HEK293 (cell line): ENCODE results near the gene ZHX3.

ENCODE experiments used
- CTCF ChIA-PET: fragments of 350-600 bp; formaldehyde crosslinking; extraction: SDS; loops from one replicate; lab custom pipeline; 2021; ENCODE audit warnings: antibody characterized with exemption; lab: Yijun Ruan, JAX
- POLR2A ChIA-PET: fragments of 300-600 bp; formaldehyde crosslinking; extraction: SDS; loops from one replicate; lab custom pipeline; 2020; ENCODE audit warnings: antibody characterized with exemption, inconsistent platforms; lab: Yijun Ruan, JAX
- H3K27ac ChIP-seq: fragments of 200-500 bp; sonication (Bioruptor generic); 2 replicates; pipeline ENCODE4 v1.5.1; 2014; ENCODE audit warnings: low read depth, low read length, control low read depth, inconsistent platforms; ENCODE audit errors: extremely low read depth
- H3K36me3 ChIP-seq, 2 experiments: fragments of 200-500 bp in 1 of 2; sonication (Bioruptor generic) in 1 of 2; 1 replicate in 1 of 2; 2 replicates in 1 of 2; pipeline ENCODE4 v1.5.1; 2014 to 2017; ENCODE audit warnings: inconsistent platforms in 2 of 2, low read length in 2 of 2; ENCODE audit not compliant: control insufficient read depth in 2 of 2, insufficient read depth in 1 of 2
- H3K4me1 ChIP-seq: fragments of 200-500 bp; sonication (Bioruptor generic); 2 replicates; pipeline ENCODE4 v1.5.1; 2014; ENCODE audit warnings: mild to moderate bottlenecking, low read length, inconsistent platforms; ENCODE audit not compliant: control insufficient read depth, insufficient read depth
- H3K4me3 ChIP-seq: 2 replicates; pipeline ENCODE4 v1.5.1; 2011; ENCODE audit warnings: low read depth, mild to moderate bottlenecking, control low read depth, low read length, moderate library complexity
- H3K9me3 ChIP-seq: fragments of 200-500 bp; sonication (Bioruptor generic); 2 replicates; pipeline ENCODE4 v1.5.1; 2014; ENCODE audit warnings: low read depth, low read length, inconsistent platforms; ENCODE audit not compliant: control insufficient read depth, insufficient read depth
- MZF1 ChIP-seq: fragments of 450-650 bp; formaldehyde crosslinking; IDR thresholded peaks from 2 replicates; pipeline ENCODE4 v1.5.1; 2017; ENCODE audit warnings: missing biosample characterization, missing genetic modification characterization, borderline replicate concordance
- PRDM1 ChIP-seq: fragments of 450-650 bp; formaldehyde crosslinking; IDR thresholded peaks from 2 replicates; pipeline ENCODE4; 2016; ENCODE audit warnings: missing biosample characterization, missing genetic modification characterization
- SALL2 ChIP-seq: fragments of 450-650 bp; formaldehyde crosslinking; IDR thresholded peaks from 2 replicates; pipeline ENCODE4 v1.5.0; 2017; ENCODE audit warnings: missing biosample characterization, mild to moderate bottlenecking, missing genetic modification characterization, borderline replicate concordance
- WT1 ChIP-seq: fragments of 450-650 bp; formaldehyde crosslinking; IDR thresholded peaks from 2 replicates; pipeline ENCODE4 v1.5.1; 2016; ENCODE audit warnings: missing biosample characterization, missing genetic modification characterization
- ZBTB7A ChIP-seq: fragments of 450-650 bp; formaldehyde crosslinking; IDR thresholded peaks from 2 replicates; pipeline ENCODE4 v1.5.1; 2016; ENCODE audit warnings: low read depth, missing biosample characterization, missing genetic modification characterization
- ZFP37 ChIP-seq: fragments of 450-650 bp; formaldehyde crosslinking; IDR thresholded peaks from 2 replicates; pipeline ENCODE4 v1.5.1; 2016; ENCODE audit warnings: missing biosample characterization, missing genetic modification characterization
- ZIC2 ChIP-seq: fragments of 450-650 bp; formaldehyde crosslinking; IDR thresholded peaks from 2 replicates; pipeline ENCODE4 v1.5.1; 2016; ENCODE audit warnings: missing biosample characterization, missing genetic modification characterization
- ZNF138 ChIP-seq: fragments of 450-650 bp; formaldehyde crosslinking; IDR thresholded peaks from 2 replicates; pipeline ENCODE4 v1.5.1; 2016; ENCODE audit warnings: missing biosample characterization, missing genetic modification characterization, borderline replicate concordance
- ZNF155 ChIP-seq: fragments of 450-650 bp; formaldehyde crosslinking; IDR thresholded peaks from 2 replicates; pipeline ENCODE4 v1.5.1; 2016; ENCODE audit warnings: missing biosample characterization, missing genetic modification characterization
- ZNF174 ChIP-seq: fragments of 450-650 bp; formaldehyde crosslinking; IDR thresholded peaks from 2 replicates; pipeline ENCODE4 v1.5.0; 2017; ENCODE audit warnings: missing biosample characterization, mild to moderate bottlenecking, missing genetic modification characterization
- ZNF221 ChIP-seq: fragments of 450-650 bp; formaldehyde crosslinking; IDR thresholded peaks from 2 replicates; pipeline ENCODE4 v1.5.1; 2017; ENCODE audit warnings: missing biosample characterization, missing genetic modification characterization, borderline replicate concordance
- ZNF391 ChIP-seq: fragments of 450-650 bp; formaldehyde crosslinking; IDR thresholded peaks from 2 replicates; pipeline ENCODE4 v1.5.1; 2016; ENCODE audit warnings: low read depth, missing biosample characterization, missing genetic modification characterization, borderline replicate concordance
- ZNF510 ChIP-seq: fragments of 450-650 bp; formaldehyde crosslinking; IDR thresholded peaks from 2 replicates; pipeline ENCODE4 v1.5.1; 2018; ENCODE audit warnings: mild to moderate bottlenecking, missing genetic modification characterization, missing biosample characterization; ENCODE audit not compliant: insufficient replicate concordance
- ZNF560 ChIP-seq: fragments of 450-650 bp; formaldehyde crosslinking; IDR thresholded peaks from 2 replicates; pipeline ENCODE4 v1.5.1; 2017; ENCODE audit warnings: missing biosample characterization, missing genetic modification characterization, borderline replicate concordance
- ZNF596 ChIP-seq: fragments of 450-650 bp; IDR thresholded peaks from 2 replicates; pipeline ENCODE4 v1.5.0; 2018; ENCODE audit warnings: missing biosample characterization, mild to moderate bottlenecking, missing genetic modification characterization, moderate library complexity
- ZNF600 ChIP-seq: fragments of 450-650 bp; formaldehyde crosslinking; IDR thresholded peaks from 2 replicates; pipeline ENCODE4 v1.5.1; 2016; ENCODE audit warnings: missing biosample characterization, missing genetic modification characterization
- ZNF792 ChIP-seq: fragments of 450-650 bp; formaldehyde crosslinking; IDR thresholded peaks from 2 replicates; pipeline ENCODE4 v1.5.1; 2016; ENCODE audit warnings: missing biosample characterization, missing genetic modification characterization
- TF ChIP-seq, protein P1 (sequence below): fragments of 450-650 bp; formaldehyde crosslinking; IDR thresholded peaks from 2 replicates; pipeline ENCODE4 v1.5.1; 2016; ENCODE audit warnings: missing biosample characterization, missing genetic modification characterization, borderline replicate concordance
- TF ChIP-seq, protein P2 (sequence below): fragments of 450-650 bp; formaldehyde crosslinking; IDR thresholded peaks from 2 replicates; pipeline ENCODE4 v1.5.1; 2016; ENCODE audit warnings: missing biosample characterization, missing genetic modification characterization
- TF ChIP-seq, protein P3 (sequence below): fragments of 450-650 bp; formaldehyde crosslinking; IDR thresholded peaks from 2 replicates; pipeline ENCODE4 v1.5.1; 2017; ENCODE audit warnings: missing biosample characterization, missing genetic modification characterization

ZHX3 gene

DNA sequence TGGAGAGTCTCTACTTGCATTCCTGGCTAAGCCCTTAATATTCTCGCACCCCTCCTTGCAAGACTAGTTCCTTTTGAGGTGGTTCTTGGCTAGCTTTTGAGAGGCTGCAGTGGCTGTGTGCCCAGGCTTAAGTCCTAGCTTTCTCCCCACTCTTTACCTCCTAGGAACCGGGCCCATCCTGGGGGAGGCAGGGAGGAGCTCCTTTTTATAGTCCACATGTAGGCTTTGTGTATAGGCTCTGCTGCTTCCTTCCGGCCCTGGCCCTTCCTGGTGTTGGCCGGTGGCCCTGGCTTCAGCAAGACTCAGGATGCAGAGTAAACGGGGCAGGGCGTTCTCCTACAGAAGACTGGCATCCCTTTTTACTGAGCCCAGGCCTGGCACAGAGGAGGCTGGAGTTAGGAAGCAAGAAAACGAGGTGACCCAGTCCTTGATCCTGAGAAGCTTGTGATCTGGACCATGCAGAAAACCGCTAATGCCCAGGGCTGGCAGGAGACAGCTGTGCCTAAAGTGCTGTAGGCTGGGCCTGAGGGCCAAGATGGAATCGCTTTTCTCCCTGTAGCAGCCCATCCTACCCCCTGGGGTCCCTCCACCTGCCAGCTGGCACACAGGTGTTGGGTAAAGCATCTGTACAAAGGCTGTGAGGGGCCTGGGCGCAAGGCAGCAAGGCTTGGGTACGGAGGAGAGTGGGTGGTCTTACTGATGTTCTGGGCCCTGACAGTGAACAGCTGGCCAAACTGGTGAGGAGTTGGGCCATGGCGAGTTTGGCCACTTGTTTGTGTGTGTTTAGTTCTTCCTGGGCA lies 171.5 kb downstream of the ZHX3 start (continued):
- TF ChIP-seq ZBTB7A (no peak), ZNF155 (tag by site-specific recombination) (no peak), ZNF792 (tag by site-specific recombination) (no peak)
- TF ChIP-seq, all 188 proteins: peak for 0

DNA sequence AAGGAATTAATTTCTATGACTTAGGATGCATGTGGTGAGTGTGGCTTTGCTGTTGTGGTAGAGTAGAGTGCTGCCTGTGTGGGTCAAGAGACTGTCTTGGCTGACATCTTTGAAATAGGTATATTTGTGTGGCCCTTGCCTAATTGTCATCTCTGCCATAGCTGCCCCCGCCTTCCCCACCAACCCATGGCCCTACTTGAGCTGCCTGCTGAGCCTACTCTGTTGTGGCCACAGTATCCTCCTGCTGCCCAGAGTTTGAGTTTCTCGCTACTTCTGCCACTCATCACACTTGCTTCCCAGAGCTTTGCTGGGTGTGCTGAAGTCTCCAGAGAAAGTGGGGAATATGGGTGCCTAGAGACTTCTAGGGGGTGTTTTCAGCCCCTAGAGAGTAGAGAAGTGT lies 172.2 kb downstream of the ZHX3 start:
- peaks cover 0 to 51% of the 10 kb centered on the region in 2 experiments; a peak in 1 of 3 replicates for H3K36me3 ChIP-seq
- CTCF ChIA-PET = interaction anchor here (0.6 to 1.5 kb wide), 3 partner anchors 14 to 194 kb away, joined by 3 to 4 read pairs (median 3); no protein-coding TSS in a partner anchor
- TF ChIP-seq ZNF221 (tag by site-specific recombination) = no peak
- no peak for TF ChIP-seq ZNF600 (tag by site-specific recombination)
- TF ChIP-seq, protein P1, sequence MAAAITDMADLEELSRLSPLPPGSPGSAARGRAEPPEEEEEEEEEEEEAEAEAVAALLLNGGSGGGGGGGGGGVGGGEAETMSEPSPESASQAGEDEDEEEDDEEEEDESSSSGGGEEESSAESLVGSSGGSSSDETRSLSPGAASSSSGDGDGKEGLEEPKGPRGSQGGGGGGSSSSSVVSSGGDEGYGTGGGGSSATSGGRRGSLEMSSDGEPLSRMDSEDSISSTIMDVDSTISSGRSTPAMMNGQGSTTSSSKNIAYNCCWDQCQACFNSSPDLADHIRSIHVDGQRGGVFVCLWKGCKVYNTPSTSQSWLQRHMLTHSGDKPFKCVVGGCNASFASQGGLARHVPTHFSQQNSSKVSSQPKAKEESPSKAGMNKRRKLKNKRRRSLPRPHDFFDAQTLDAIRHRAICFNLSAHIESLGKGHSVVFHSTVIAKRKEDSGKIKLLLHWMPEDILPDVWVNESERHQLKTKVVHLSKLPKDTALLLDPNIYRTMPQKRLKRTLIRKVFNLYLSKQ (tag by site-specific recombination) = no peak
- no peak for TF ChIP-seq ZNF391 (tag by site-specific recombination)
- TF ChIP-seq ZNF596 (tag by site-specific recombination) = no peak
- no peak for TF ChIP-seq ZFP37 (tag by site-specific recombination)
- no peak for TF ChIP-seq MZF1 (tag by site-specific recombination)
- no peak for TF ChIP-seq ZNF174 (tag by site-specific recombination)
- no peak for TF ChIP-seq PRDM1
- TF ChIP-seq, protein P2, sequence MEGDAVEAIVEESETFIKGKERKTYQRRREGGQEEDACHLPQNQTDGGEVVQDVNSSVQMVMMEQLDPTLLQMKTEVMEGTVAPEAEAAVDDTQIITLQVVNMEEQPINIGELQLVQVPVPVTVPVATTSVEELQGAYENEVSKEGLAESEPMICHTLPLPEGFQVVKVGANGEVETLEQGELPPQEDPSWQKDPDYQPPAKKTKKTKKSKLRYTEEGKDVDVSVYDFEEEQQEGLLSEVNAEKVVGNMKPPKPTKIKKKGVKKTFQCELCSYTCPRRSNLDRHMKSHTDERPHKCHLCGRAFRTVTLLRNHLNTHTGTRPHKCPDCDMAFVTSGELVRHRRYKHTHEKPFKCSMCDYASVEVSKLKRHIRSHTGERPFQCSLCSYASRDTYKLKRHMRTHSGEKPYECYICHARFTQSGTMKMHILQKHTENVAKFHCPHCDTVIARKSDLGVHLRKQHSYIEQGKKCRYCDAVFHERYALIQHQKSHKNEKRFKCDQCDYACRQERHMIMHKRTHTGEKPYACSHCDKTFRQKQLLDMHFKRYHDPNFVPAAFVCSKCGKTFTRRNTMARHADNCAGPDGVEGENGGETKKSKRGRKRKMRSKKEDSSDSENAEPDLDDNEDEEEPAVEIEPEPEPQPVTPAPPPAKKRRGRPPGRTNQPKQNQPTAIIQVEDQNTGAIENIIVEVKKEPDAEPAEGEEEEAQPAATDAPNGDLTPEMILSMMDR = no peak
- no peak for TF ChIP-seq ZNF510 (tag by site-specific recombination)
- no peak for TF ChIP-seq ZBTB7A
- no peak for TF ChIP-seq SALL2 (tag by site-specific recombination)
- TF ChIP-seq, protein P3, sequence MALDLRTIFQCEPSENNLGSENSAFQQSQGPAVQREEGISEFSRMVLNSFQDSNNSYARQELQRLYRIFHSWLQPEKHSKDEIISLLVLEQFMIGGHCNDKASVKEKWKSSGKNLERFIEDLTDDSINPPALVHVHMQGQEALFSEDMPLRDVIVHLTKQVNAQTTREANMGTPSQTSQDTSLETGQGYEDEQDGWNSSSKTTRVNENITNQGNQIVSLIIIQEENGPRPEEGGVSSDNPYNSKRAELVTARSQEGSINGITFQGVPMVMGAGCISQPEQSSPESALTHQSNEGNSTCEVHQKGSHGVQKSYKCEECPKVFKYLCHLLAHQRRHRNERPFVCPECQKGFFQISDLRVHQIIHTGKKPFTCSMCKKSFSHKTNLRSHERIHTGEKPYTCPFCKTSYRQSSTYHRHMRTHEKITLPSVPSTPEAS = no peak
- TF ChIP-seq ZNF560 (tag by site-specific recombination) = no peak
- no peak for TF ChIP-seq ZIC2 (tag by site-specific recombination)
- TF ChIP-seq ZNF138 (tag by site-specific recombination) = no peak
- TF ChIP-seq WT1 (tag by site-specific recombination) = no peak

More for the DNA sequence above, 172.2 kb downstream of the ZHX3 start:
- POLR2A ChIA-PET = no interaction called here
- Histone ChIP-seq H3K9me3 (no peaks in the 10 kb centered on the region), H3K27ac (no peak overlapping the region), H3K4me3 (no peak overlapping the region), H3K4me1 (no peaks in the 10 kb centered on the region)
